ENCODE measurements around the gene CCN6. TPM values are rescaled to one million over a fixed set of nuclear protein-coding genes. Genes with fewer than 3 reads are reported as not detected.

The CCN6 gene
- polyA plus RNA-seq (ENCODE audit: low read depth in 6 of 6) = under 1 TPM in 2 of 6 donors, not detected in 4; 0.11 to 0.15 TPM

DNA sequence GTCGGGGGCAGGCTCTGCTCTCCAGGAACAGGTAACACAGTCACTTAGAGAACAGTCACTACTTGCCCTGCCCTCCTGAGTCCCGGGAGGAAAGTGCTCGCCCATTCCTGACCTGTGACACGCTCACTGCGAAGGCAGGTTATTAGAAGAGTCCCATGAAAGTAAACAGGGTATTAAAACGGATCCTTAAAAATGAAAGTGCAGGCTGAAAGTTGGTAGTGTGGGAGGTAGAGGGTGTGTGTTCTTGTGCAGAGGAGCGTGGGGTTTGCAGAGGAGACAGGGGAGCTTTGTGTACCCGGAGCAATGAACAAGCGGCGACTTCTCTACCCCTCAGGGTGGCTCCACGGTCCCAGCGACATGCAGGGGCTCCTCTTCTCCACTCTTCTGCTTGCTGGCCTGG is at the start of gene CCN6:
TSS of gene CCN6 (plus strand) at position 104 of the 400 bp plus-strand sequence. CDS start at position 358, 254 bp downstream.
- Mint-ChIP-seq H3K4me3 (no peak within 1 kb of the TSS), H3K4me1 (no peaks in the 10 kb centered on the region), H3K9me3 (peaks cover 0 to 2% (median 0%) of the 10 kb centered on the region in 7 donors), H3K36me3 (no peaks in the 10 kb centered on the region), H3K27ac (peak within 1 kb of the TSS in 2 of 6 donors; percentile 19 to 40), H3K27me3 (no peaks in the 10 kb centered on the region)
- no peak for DNase-seq
- ATAC-seq (ENCODE audit: low read depth in 2 of 2) = no peak

DNA sequence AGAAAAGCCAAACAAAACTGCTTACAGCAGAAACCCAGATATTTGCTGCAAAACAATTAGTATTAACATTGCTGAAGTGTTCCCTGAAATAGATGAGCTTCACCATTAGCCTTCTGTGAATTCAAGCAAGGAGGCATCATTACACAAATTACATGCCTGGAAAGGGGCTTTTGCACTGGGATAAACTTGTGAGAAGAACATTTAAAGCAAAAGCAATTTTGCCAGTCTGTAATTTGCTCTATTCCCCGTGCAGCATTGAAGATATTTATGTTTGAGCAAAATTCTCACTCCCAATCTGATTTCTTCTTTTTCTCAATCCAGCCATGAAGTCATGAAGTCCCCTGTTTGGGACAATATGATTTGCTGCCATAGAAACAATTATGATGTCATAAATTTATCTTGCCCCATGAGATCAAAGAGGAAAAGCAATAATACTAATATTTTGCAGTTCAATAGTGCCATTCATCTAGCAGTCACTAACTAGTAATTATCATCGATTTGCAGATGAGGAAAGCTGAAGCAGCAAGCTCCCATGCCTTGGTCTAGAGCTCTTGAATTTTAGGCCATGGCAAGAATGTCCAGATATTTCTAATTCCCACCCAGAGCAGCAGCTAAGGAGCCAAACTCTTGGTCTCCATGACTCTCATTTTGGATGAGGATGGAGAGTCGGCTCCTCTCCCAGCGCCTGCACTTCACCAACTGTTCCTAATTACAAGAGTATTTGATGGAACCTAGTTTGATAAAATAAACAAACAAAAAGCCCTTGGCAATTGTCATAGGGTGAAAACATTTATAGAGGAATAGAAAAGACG is 49.5 kb upstream of the CCN6 start:
- Mint-ChIP-seq H3K27me3 (no peaks in the 10 kb centered on the region), H3K4me3 (no peak overlapping the region), H3K27ac (no peak overlapping the region), H3K36me3 (no peaks in the 10 kb centered on the region), H3K4me1 (no peaks in the 10 kb centered on the region), H3K9me3 (no peaks in the 10 kb centered on the region)
- ATAC-seq (ENCODE audit: low read depth in 2 of 2) (no peak), DNase-seq (no peak)

- no peak overlapping the region for H3K27ac Mint-ChIP-seq
- no peaks in the 10 kb centered on the region for H3K4me1 Mint-ChIP-seq
- no peaks in the 10 kb centered on the region for H3K9me3 Mint-ChIP-seq
- no peak overlapping the region for H3K4me3 Mint-ChIP-seq
- DNase-seq = no peak
- no peak for ATAC-seq (ENCODE audit: low read depth in 2 of 2)
- no peaks in the 10 kb centered on the region for H3K27me3 Mint-ChIP-seq
- no peaks in the 10 kb centered on the region for H3K36me3 Mint-ChIP-seq
Measured at GRCh38 chr6:112005013-112005371, 48.9 kb upstream of the CCN6 start.

GRCh38 chr6:112007254-112007653 is 46.6 kb upstream of the CCN6 start:
- Mint-ChIP-seq H3K36me3 (no peaks in the 10 kb centered on the region), H3K9me3 (no peaks in the 10 kb centered on the region), H3K27ac (no peak overlapping the region), H3K27me3 (no peaks in the 10 kb centered on the region), H3K4me3 (no peak overlapping the region), H3K4me1 (no peaks in the 10 kb centered on the region)
- ATAC-seq (ENCODE audit: low read depth in 2 of 2) (no peak), DNase-seq (no peak)

DNA sequence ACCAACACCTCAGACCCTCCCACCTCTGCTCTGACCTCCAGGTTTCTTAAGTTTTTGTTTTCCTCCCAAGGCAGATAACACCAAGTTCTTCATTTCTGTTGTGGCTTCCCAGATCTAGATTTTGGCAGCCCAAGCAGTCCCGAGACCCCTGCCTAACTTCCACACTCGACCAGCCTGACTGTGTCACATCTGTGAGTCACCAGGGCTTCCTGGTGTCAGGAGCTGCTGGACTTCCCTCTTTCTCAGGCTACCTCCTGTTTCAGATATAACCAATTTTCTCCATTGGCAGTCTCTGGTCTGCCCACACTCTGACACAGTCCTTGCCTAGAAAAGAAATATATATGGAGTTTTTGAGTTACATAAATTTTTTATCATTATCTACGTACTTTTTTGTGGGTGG is 46.1 kb upstream of the CCN6 start:
- Mint-ChIP-seq H3K4me1 (no peaks in the 10 kb centered on the region), H3K27me3 (no peaks in the 10 kb centered on the region), H3K27ac (peak overlapping the region in 1 of 6 donors; percentile 5), H3K9me3 (no peaks in the 10 kb centered on the region), H3K4me3 (no peak overlapping the region), H3K36me3 (no peaks in the 10 kb centered on the region)
- DNase-seq = no peak
- no peak for ATAC-seq (ENCODE audit: low read depth in 2 of 2)

DNA sequence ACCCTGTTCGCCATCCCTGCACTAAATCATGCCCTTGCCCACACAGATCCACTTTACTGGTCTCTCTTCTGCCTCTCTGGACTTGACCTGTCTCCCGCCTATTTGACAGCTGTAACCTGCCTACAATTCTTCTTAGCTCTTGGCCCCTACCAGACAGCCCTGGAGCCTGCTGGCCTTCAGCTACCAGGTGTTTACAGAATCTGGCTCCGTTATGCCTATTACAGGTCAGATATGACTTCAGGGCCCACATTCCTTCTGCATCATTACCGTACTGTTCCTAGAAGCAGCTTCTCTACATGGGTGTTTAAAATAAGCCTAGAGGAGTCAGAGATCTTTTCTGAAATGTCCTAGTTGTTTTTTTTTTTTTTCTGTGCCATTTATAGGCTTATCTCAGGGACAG is 45.4 kb upstream of the CCN6 start:
- Mint-ChIP-seq H3K9me3 (no peaks in the 10 kb centered on the region), H3K4me1 (no peaks in the 10 kb centered on the region), H3K36me3 (no peaks in the 10 kb centered on the region), H3K27me3 (no peaks in the 10 kb centered on the region), H3K27ac (no peak overlapping the region), H3K4me3 (no peak overlapping the region)
- no peak for DNase-seq
- no peak for ATAC-seq (ENCODE audit: low read depth in 2 of 2)

- H3K27me3 Mint-ChIP-seq = no peaks in the 10 kb centered on the region
- H3K9me3 Mint-ChIP-seq = no peaks in the 10 kb centered on the region
- ATAC-seq (ENCODE audit: low read depth in 2 of 2) (no peak), DNase-seq (no peak)
- no peaks in the 10 kb centered on the region for H3K36me3 Mint-ChIP-seq
- H3K4me1 Mint-ChIP-seq = no peaks in the 10 kb centered on the region
- H3K4me3 Mint-ChIP-seq = no peak overlapping the region
- H3K27ac Mint-ChIP-seq = peak overlapping the region in 1 of 6 donors; percentile 33
Measured at GRCh38 chr6:112010328-112010727, 43.6 kb upstream of the CCN6 start.

DNA sequence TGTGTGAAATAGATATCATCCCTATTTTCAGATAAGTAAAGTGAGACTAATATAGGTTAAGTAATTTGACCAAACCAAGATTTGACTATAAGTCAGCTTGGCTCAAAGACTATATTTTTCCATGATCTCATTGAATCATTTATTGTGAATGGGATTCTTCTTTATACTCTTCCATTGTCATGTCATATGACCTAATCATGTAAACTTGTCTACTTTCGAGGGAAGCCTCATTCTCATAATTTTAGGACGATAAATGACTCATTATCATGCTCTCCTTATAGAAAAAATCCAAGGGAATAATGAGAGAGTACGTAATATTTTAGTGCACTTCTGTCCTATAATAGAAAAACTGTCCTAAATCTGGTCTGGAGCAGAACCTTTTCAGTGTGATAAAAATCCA is 40.9 kb upstream of the CCN6 start:
- Mint-ChIP-seq H3K4me3 (no peak overlapping the region), H3K9me3 (no peaks in the 10 kb centered on the region), H3K27me3 (no peaks in the 10 kb centered on the region), H3K27ac (no peak overlapping the region), H3K36me3 (no peaks in the 10 kb centered on the region), H3K4me1 (no peaks in the 10 kb centered on the region)
- DNase-seq (no peak), ATAC-seq (ENCODE audit: low read depth in 2 of 2) (no peak)

GRCh38 chr6:112014483-112014882 is 39.4 kb upstream of the CCN6 start:
- no peak overlapping the region for H3K4me3 Mint-ChIP-seq
- no peaks in the 10 kb centered on the region for H3K9me3 Mint-ChIP-seq
- no peaks in the 10 kb centered on the region for H3K27me3 Mint-ChIP-seq
- no peaks in the 10 kb centered on the region for H3K36me3 Mint-ChIP-seq
- no peak for ATAC-seq (ENCODE audit: low read depth in 2 of 2)
- peak overlapping the region in 1 of 6 donors; percentile 23 for H3K27ac Mint-ChIP-seq
- DNase-seq = no peak
- no peaks in the 10 kb centered on the region for H3K4me1 Mint-ChIP-seq

DNA sequence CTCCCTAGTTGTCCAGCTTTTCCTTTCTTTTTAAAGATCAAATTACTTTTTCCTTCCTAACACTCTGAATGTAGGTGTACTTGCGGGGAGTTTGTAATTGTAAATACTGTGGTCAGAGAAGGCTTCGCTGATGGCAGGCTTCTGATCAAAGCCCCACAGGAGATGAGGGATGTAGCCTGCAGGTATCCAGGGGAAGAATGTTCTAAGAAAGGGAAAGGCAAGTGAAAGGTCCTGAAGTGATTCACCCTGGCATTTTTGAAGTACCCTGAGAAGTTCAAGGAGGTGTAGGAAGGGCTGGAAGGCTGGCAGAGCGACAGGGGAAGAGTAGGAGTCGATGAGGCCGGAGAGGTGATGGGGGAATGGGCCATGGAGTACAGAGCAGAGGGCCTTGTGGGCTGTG is 38.2 kb upstream of the CCN6 start:
- no peaks in the 10 kb centered on the region for H3K4me1 Mint-ChIP-seq
- no peak overlapping the region for H3K4me3 Mint-ChIP-seq
- ATAC-seq (ENCODE audit: low read depth in 2 of 2) = no peak
- H3K9me3 Mint-ChIP-seq = no peaks in the 10 kb centered on the region
- no peaks in the 10 kb centered on the region for H3K27me3 Mint-ChIP-seq
- DNase-seq = no peak
- no peak overlapping the region for H3K27ac Mint-ChIP-seq
- no peaks in the 10 kb centered on the region for H3K36me3 Mint-ChIP-seq

GRCh38 chr6:112016320-112016719 is 37.6 kb upstream of the CCN6 start:
- Mint-ChIP-seq H3K27ac (peak overlapping the region in 1 of 6 donors; percentile 55), H3K9me3 (no peaks in the 10 kb centered on the region), H3K27me3 (no peaks in the 10 kb centered on the region), H3K4me3 (no peak overlapping the region), H3K36me3 (no peaks in the 10 kb centered on the region), H3K4me1 (no peaks in the 10 kb centered on the region)
- DNase-seq = no peak
- ATAC-seq (ENCODE audit: low read depth in 2 of 2) = no peak

DNA sequence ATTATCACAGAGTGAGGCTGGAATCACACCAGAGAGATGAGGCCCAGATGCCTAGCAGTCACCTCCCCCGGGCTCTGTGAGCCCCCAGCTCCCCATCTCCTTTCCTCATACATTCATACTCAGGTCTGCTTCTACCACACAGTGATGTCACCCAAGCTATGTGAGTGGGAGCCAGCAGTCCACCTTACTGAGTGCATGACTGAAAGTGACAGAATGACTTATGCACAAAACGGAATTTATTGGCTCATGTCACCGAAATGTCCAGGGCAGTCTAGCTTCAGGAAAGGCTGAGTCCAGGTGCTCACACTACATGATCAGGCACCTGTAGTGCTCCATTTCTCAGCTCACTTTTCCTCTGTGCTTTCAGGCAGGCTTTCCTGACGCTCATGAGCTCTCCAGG is 36.7 kb upstream of the CCN6 start:
- no peaks in the 10 kb centered on the region for H3K4me1 Mint-ChIP-seq
- ATAC-seq (ENCODE audit: low read depth in 2 of 2) = no peak
- no peaks in the 10 kb centered on the region for H3K27me3 Mint-ChIP-seq
- H3K27ac Mint-ChIP-seq = no peak overlapping the region
- H3K36me3 Mint-ChIP-seq = no peaks in the 10 kb centered on the region
- no peaks in the 10 kb centered on the region for H3K9me3 Mint-ChIP-seq
- DNase-seq = no peak
- H3K4me3 Mint-ChIP-seq = no peak overlapping the region

DNA sequence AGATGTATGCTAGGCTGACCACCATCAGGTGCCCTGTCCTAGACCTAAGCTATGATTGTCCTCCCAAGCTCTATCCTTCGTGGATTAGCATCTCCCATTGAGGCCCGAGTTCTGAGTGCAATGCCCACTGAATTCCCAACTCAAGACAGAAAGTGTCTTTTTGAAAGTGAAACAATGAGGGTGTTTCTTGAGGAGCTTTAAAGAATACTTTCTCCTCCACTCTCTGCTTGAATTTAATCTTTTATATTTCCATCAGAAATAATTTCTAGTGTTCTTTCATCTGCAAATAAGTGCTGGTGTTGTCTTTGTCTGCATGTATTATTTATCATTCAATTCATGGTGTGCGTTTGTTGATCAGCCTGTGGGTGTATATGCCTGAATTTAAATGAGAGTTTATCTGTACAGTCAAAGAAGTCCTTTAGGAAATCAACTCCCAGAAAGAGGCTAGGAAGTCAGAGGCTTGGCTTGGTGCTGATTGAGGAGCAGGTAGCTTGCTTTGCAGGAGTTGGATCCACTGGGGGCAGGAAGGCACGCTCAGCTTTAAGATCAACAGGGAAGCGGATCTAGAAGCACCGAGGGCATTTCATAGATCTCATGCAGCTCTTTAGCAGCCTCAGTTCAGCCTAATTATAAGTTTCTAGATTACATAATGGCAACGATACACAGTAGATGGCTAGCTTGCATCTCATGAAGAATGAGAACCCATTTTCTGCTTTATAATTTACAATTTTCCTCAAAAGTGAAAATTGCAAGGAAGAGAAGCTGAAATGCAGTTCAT is 36.0 kb upstream of the CCN6 start:
- Mint-ChIP-seq H3K27ac (no peak overlapping the region), H3K27me3 (no peaks in the 10 kb centered on the region), H3K4me1 (no peaks in the 10 kb centered on the region), H3K4me3 (no peak overlapping the region), H3K9me3 (no peaks in the 10 kb centered on the region), H3K36me3 (no peaks in the 10 kb centered on the region)
- ATAC-seq (ENCODE audit: low read depth in 2 of 2) = no peak
- DNase-seq = no peak
